HepG2 (cell line): Measurements from ENCODE around the gene CNNM4. TPM values are rescaled to one million over a fixed set of nuclear protein-coding genes. Genes with fewer than 3 reads are reported as not detected.

Experiments used
- ATF1 ChIP-seq: IDR thresholded peaks from 2 replicates; pipeline ENCODE4 v1.6.1; 2016; ENCODE audit warnings: mild to moderate bottlenecking, control low read depth
- CAMTA2 ChIP-seq: sonication (generic); formaldehyde crosslinking; IDR thresholded peaks from 2 replicates; pipeline ENCODE4 v1.4.0; 2020; ENCODE audit warnings: mild to moderate bottlenecking, missing genetic modification reagents, borderline replicate concordance
- IRX3 ChIP-seq: sonication (generic); formaldehyde crosslinking; IDR thresholded peaks from 2 replicates; pipeline ENCODE4 v1.8.1; 2023; ENCODE audit warnings: mild to moderate bottlenecking, low read depth, missing genetic modification reagents, borderline replicate concordance
- NR2F6 ChIP-seq, 2 experiments: IDR thresholded peaks; 2 replicates each; pipeline ENCODE4 v1.6.1; 2016; ENCODE audit warnings: antibody characterized with exemption in 1 of 2, mild to moderate bottlenecking in 1 of 2
- RCOR2 ChIP-seq: IDR thresholded peaks from 2 replicates; pipeline ENCODE4 v1.6.1; 2016; ENCODE audit warnings: missing biosample characterization, missing genetic modification reagents
- SMAD1 ChIP-seq: sonication (generic); formaldehyde crosslinking; IDR thresholded peaks from 2 replicates; pipeline ENCODE4 v1.4.0; 2020; ENCODE audit warnings: missing genetic modification reagents, low read depth, mild to moderate bottlenecking, borderline replicate concordance
- TBX3 ChIP-seq: fragments of 450-650 bp; IDR thresholded peaks from 2 replicates; pipeline ENCODE4 v1.6.1; 2017; ENCODE audit warnings: antibody characterized with exemption, mild to moderate bottlenecking, inconsistent platforms, borderline replicate concordance
- TCF7L2 ChIP-seq: IDR thresholded peaks from 2 replicates; pipeline ENCODE4 v1.6.1; 2011; ENCODE audit warnings: mild to moderate bottlenecking, low read depth, low read length, moderate library complexity
- TFE3 ChIP-seq: IDR thresholded peaks from 2 replicates; pipeline ENCODE4 v1.6.1; 2016
- TRAFD1 ChIP-seq: sonication (generic); formaldehyde crosslinking; IDR thresholded peaks from 2 replicates; pipeline ENCODE4 v1.5.1; 2020; ENCODE audit warnings: missing genetic modification reagents, mild to moderate bottlenecking, borderline replicate concordance
- ZFP41 ChIP-seq: sonication (generic); formaldehyde crosslinking; IDR thresholded peaks from 2 replicates; pipeline ENCODE4 v1.4.0; 2020; ENCODE audit warnings: mild to moderate bottlenecking, missing genetic modification reagents, borderline replicate concordance
- ZNF10 ChIP-seq: sonication (generic); formaldehyde crosslinking; IDR thresholded peaks from 2 replicates; pipeline ENCODE4 v1.4.0; 2020; ENCODE audit warnings: mild to moderate bottlenecking, low read depth, missing genetic modification reagents, borderline replicate concordance
- ZNF441 ChIP-seq: sonication (generic); formaldehyde crosslinking; IDR thresholded peaks from 2 replicates; pipeline ENCODE4 v1.7.0; 2021; ENCODE audit warnings: missing genetic modification reagents, borderline replicate concordance
- ZNF572 ChIP-seq: sonication (generic); formaldehyde crosslinking; IDR thresholded peaks from 2 replicates; pipeline ENCODE4 v1.5.1; 2020; ENCODE audit warnings: mild to moderate bottlenecking, missing genetic modification reagents
- ZNF605 ChIP-seq: sonication (generic); formaldehyde crosslinking; IDR thresholded peaks from 2 replicates; pipeline ENCODE4 v1.8.0; 2022; ENCODE audit warnings: mild to moderate bottlenecking, missing genetic modification reagents
- ZNF724P ChIP-seq: sonication (generic); formaldehyde crosslinking; IDR thresholded peaks from 2 replicates; pipeline ENCODE4 v1.8.0; 2022; ENCODE audit warnings: missing genetic modification reagents, borderline replicate concordance
- ZNF746 ChIP-seq: sonication (generic); formaldehyde crosslinking; IDR thresholded peaks from 2 replicates; pipeline ENCODE4 v1.8.0; 2022; ENCODE audit warnings: mild to moderate bottlenecking, missing genetic modification reagents
- ZNF777 ChIP-seq: sonication (generic); formaldehyde crosslinking; IDR thresholded peaks from 2 replicates; pipeline ENCODE4 v1.4.0; 2020; ENCODE audit warnings: missing genetic modification reagents
- ZSCAN12 ChIP-seq: sonication (generic); formaldehyde crosslinking; IDR thresholded peaks from 2 replicates; pipeline ENCODE4 v1.9.0; 2021; ENCODE audit warnings: mild to moderate bottlenecking, missing genetic modification reagents
- polyA plus RNA-seq, 8 experiments: library from polyadenylated mRNA; depleted of rRNA in 3 of 8; stranded (reverse) in 7 of 8; unstranded in 1 of 8; fragments of >200 nt; fragmentation: Illumina TruSeq in 4 of 8; extraction: Trizol in 4 of 8; gene quantifications; 2 replicates each; pipeline versions ENCODE4 v1.2.1 to v1.2.3, GENCODE V29; 2011 to 2016; ENCODE audit warnings: low read depth in 4 of 8, missing spikeins in 1 of 8, mixed read lengths in 1 of 8; ENCODE audit not compliant: insufficient read depth in 1 of 8
- total RNA-seq, 5 experiments: library from RNA; depleted of rRNA; stranded (reverse); fragments of >200 nt; fragmentation: Illumina TruSeq; extraction: Trizol; gene quantifications; 2 replicates each; pipeline ENCODE4 v1.2.3, GENCODE V29; 2016; ENCODE audit warnings: low read depth in 1 of 5
- TF ChIP-seq, protein P1 (sequence below), 2 experiments: sonication (generic) in 1 of 2; formaldehyde crosslinking in 1 of 2; IDR thresholded peaks; 2 replicates each; pipeline versions ENCODE4 v1.4.0 to v1.6.1; 2016 to 2020; ENCODE audit warnings: borderline replicate concordance in 1 of 2, low read depth in 1 of 2, mild to moderate bottlenecking in 1 of 2, missing genetic modification reagents in 1 of 2

Gene CNNM4
- total and polyA plus RNA-seq, 2 of the 13 experiments (the other 11 are each of a cell fraction or from before 2014, with no cell fraction given): 5.9 to 8.4 TPM

- TF ChIP-seq TCF7L2 (no peak), CAMTA2 (CRISPR knock-in tag) (no peak), ZNF724P (CRISPR knock-in tag) (no peak; the same call in 1 of the 2 replicates), ZNF777 (CRISPR knock-in tag) (peak; percentile 61; the same call in 1 of the 2 replicates), IRX3 (peak; percentile 2; the same call in 1 of the 2 replicates), ZNF441 (peak; percentile 95), TBX3 (peak; percentile 68; the same call in 1 of the 2 replicates), TRAFD1 (CRISPR knock-in tag) (no peak), ZFP41 (CRISPR knock-in tag) (0 out of 2 replicates have a peak, but pooled peaks have one; percentile 22), ZNF746 (CRISPR knock-in tag) (peak; percentile 79; the same call in 1 of the 2 replicates), SMAD1 (CRISPR knock-in tag) (peak; percentile 70), NR2F6 (IDR thresholded peaks at IDR 0.05) (peak; percentile 75), NR2F6 (CRISPR knock-in tag; IDR thresholded peaks at IDR 0.05) (peak; percentile 91), ATF1 (CRISPR knock-in tag) (no peak), ZSCAN12 (peak; percentile 43; the same call in 1 of the 2 replicates), ZNF605 (CRISPR knock-in tag) (peak; percentile 69), RCOR2 (peak; percentile 88), ZNF572 (CRISPR knock-in tag) (0 out of 2 replicates have a peak, but pooled peaks have one; percentile 26), ZNF10 (CRISPR knock-in tag) (no peak), TFE3 (CRISPR knock-in tag) (peak; percentile 76)
- TF ChIP-seq, protein P1, sequence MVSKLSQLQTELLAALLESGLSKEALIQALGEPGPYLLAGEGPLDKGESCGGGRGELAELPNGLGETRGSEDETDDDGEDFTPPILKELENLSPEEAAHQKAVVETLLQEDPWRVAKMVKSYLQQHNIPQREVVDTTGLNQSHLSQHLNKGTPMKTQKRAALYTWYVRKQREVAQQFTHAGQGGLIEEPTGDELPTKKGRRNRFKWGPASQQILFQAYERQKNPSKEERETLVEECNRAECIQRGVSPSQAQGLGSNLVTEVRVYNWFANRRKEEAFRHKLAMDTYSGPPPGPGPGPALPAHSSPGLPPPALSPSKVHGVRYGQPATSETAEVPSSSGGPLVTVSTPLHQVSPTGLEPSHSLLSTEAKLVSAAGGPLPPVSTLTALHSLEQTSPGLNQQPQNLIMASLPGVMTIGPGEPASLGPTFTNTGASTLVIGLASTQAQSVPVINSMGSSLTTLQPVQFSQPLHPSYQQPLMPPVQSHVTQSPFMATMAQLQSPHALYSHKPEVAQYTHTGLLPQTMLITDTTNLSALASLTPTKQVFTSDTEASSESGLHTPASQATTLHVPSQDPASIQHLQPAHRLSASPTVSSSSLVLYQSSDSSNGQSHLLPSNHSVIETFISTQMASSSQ (IDR thresholded peaks at IDR 0.05; ENCODE audit: low read depth): peak; percentile 50; the same call in 1 of the 2 replicates
- TF ChIP-seq, protein P1 (CRISPR knock-in tag; IDR thresholded peaks at IDR 0.05; ENCODE audit: borderline replicate concordance): peak; percentile 89; the same call in 1 of the 2 replicates
These were observed 58.6 kb downstream of the CNNM4 start (continued) for GRCh38 chr2:96819128-96819875.
